ENCODE measurements around the gene SART3.

SART3 gene

GRCh38 chr12:108560752-108561719 lies at the start of gene SART3:
TSS of gene SART3 (minus strand) at chr12:108561173. CDS start at chr12:108561154, 19 bp downstream.
- Histone ChIP-seq H3K4me1 (ENCODE audit: control insufficient read depth in 5 of 5, insufficient read depth in 5 of 5, low read length in 5 of 5) (peaks cover 14 to 71% (median 57%) of the 10 kb centered on the region in 5 donors), H3K4me3 (ENCODE audit: low read depth in 1 of 5, low read length in 5 of 5) (peak within 1 kb of the TSS; percentile 98 to 100 (median 100)), H3K27ac (ENCODE audit: low read depth, low read length) (peak within 1 kb of the TSS; percentile 97), H3K9ac (ENCODE audit: low read length in 5 of 5) (peak within 1 kb of the TSS; percentile 82 to 97 (median 95)), H3K27me3 (ENCODE audit: control insufficient read depth in 5 of 5, insufficient read depth in 4 of 5, low read length in 5 of 5) (no peaks in the 10 kb centered on the region), H3K36me3 (ENCODE audit: control insufficient read depth in 5 of 5, insufficient read depth in 5 of 5, low read length in 5 of 5) (peaks cover 3 to 27% (median 25%) of the 10 kb centered on the region in 5 donors), H3K9me3 (ENCODE audit: control insufficient read depth in 5 of 5, low read length in 5 of 5) (no peaks in the 10 kb centered on the region)

- Histone ChIP-seq H3K9ac (ENCODE audit: low read length in 5 of 5) (no peak overlapping the region), H3K9me3 (ENCODE audit: control insufficient read depth in 5 of 5, low read length in 5 of 5) (no peaks in the 10 kb centered on the region), H3K4me1 (ENCODE audit: control insufficient read depth in 5 of 5, insufficient read depth in 5 of 5, low read length in 5 of 5) (peaks cover 4 to 27% (median 19%) of the 10 kb centered on the region in 5 donors), H3K36me3 (ENCODE audit: control insufficient read depth in 5 of 5, insufficient read depth in 5 of 5, low read length in 5 of 5) (no peaks in the 10 kb centered on the region), H3K4me3 (ENCODE audit: low read depth in 1 of 5, low read length in 5 of 5) (no peak overlapping the region), H3K27me3 (ENCODE audit: control insufficient read depth in 5 of 5, insufficient read depth in 4 of 5, low read length in 5 of 5) (peaks cover 0 to 4% (median 0%) of the 10 kb centered on the region in 5 donors), H3K27ac (ENCODE audit: low read depth, low read length) (no peak overlapping the region)
Observed at GRCh38 chr12:108610336-108610815, 49.4 kb upstream of the SART3 start.

- Histone ChIP-seq H3K36me3 (ENCODE audit: control insufficient read depth in 5 of 5, insufficient read depth in 5 of 5, low read length in 5 of 5) (no peaks in the 10 kb centered on the region), H3K9ac (ENCODE audit: low read length in 5 of 5) (no peak overlapping the region), H3K4me3 (ENCODE audit: low read depth in 1 of 5, low read length in 5 of 5) (peak overlapping the region in 1 of 5 donors; percentile 11), H3K9me3 (ENCODE audit: control insufficient read depth in 5 of 5, low read length in 5 of 5) (no peaks in the 10 kb centered on the region), H3K27me3 (ENCODE audit: control insufficient read depth in 5 of 5, insufficient read depth in 4 of 5, low read length in 5 of 5) (peaks cover 0 to 4% (median 0%) of the 10 kb centered on the region in 5 donors), H3K4me1 (ENCODE audit: control insufficient read depth in 5 of 5, insufficient read depth in 5 of 5, low read length in 5 of 5) (peaks cover 4 to 27% (median 19%) of the 10 kb centered on the region in 5 donors), H3K27ac (ENCODE audit: low read depth, low read length) (no peak overlapping the region)
Observed at GRCh38 chr12:108609537-108610335, 48.8 kb upstream of the SART3 start.

GRCh38 chr12:108608616-108609015 lies 47.6 kb upstream of the SART3 start:
- H3K9me3 ChIP-seq (ENCODE audit: control insufficient read depth in 5 of 5, low read length in 5 of 5), result no peaks in the 10 kb centered on the region
- no peak overlapping the region for H3K4me3 ChIP-seq (ENCODE audit: low read depth in 1 of 5, low read length in 5 of 5)
- peaks cover 4 to 25% (median 17%) of the 10 kb centered on the region in 5 donors for H3K4me1 ChIP-seq (ENCODE audit: control insufficient read depth in 5 of 5, insufficient read depth in 5 of 5, low read length in 5 of 5)
- no peak overlapping the region for H3K27ac ChIP-seq (ENCODE audit: low read depth, low read length)
- H3K27me3 ChIP-seq (ENCODE audit: control insufficient read depth in 5 of 5, insufficient read depth in 4 of 5, low read length in 5 of 5), result peaks cover 0 to 4% (median 0%) of the 10 kb centered on the region in 5 donors
- no peak overlapping the region for H3K9ac ChIP-seq (ENCODE audit: low read length in 5 of 5)
- H3K36me3 ChIP-seq (ENCODE audit: control insufficient read depth in 5 of 5, insufficient read depth in 5 of 5, low read length in 5 of 5), result no peaks in the 10 kb centered on the region

GRCh38 chr12:108607981-108608600 lies 47.1 kb upstream of the SART3 start:
- no peak overlapping the region for H3K4me3 ChIP-seq (ENCODE audit: low read depth in 1 of 5, low read length in 5 of 5)
- H3K4me1 ChIP-seq (ENCODE audit: control insufficient read depth in 5 of 5, insufficient read depth in 5 of 5, low read length in 5 of 5), result peaks cover 2 to 19% (median 12%) of the 10 kb centered on the region in 5 donors
- H3K27me3 ChIP-seq (ENCODE audit: control insufficient read depth in 5 of 5, insufficient read depth in 4 of 5, low read length in 5 of 5), result peaks cover 0 to 4% (median 0%) of the 10 kb centered on the region in 5 donors
- H3K9ac ChIP-seq (ENCODE audit: low read length in 5 of 5), result no peak overlapping the region
- no peaks in the 10 kb centered on the region for H3K36me3 ChIP-seq (ENCODE audit: control insufficient read depth in 5 of 5, insufficient read depth in 5 of 5, low read length in 5 of 5)
- H3K27ac ChIP-seq (ENCODE audit: low read depth, low read length), result no peak overlapping the region
- H3K9me3 ChIP-seq (ENCODE audit: control insufficient read depth in 5 of 5, low read length in 5 of 5), result no peaks in the 10 kb centered on the region

- H3K9ac ChIP-seq (ENCODE audit: low read length in 5 of 5), result no peak overlapping the region
- no peaks in the 10 kb centered on the region for H3K36me3 ChIP-seq (ENCODE audit: control insufficient read depth in 5 of 5, insufficient read depth in 5 of 5, low read length in 5 of 5)
- peaks cover 0 to 4% (median 0%) of the 10 kb centered on the region in 5 donors for H3K27me3 ChIP-seq (ENCODE audit: control insufficient read depth in 5 of 5, insufficient read depth in 4 of 5, low read length in 5 of 5)
- no peak overlapping the region for H3K4me3 ChIP-seq (ENCODE audit: low read depth in 1 of 5, low read length in 5 of 5)
- no peaks in the 10 kb centered on the region for H3K9me3 ChIP-seq (ENCODE audit: control insufficient read depth in 5 of 5, low read length in 5 of 5)
- peaks cover 2 to 17% (median 10%) of the 10 kb centered on the region in 5 donors for H3K4me1 ChIP-seq (ENCODE audit: control insufficient read depth in 5 of 5, insufficient read depth in 5 of 5, low read length in 5 of 5)
- H3K27ac ChIP-seq (ENCODE audit: low read depth, low read length), result no peak overlapping the region
Observed at GRCh38 chr12:108606492-108606891, 45.5 kb upstream of the SART3 start.

GRCh38 chr12:108605690-108606406 lies 44.9 kb upstream of the SART3 start:
- H3K9ac ChIP-seq (ENCODE audit: low read length in 5 of 5), result no peak overlapping the region
- no peaks in the 10 kb centered on the region for H3K9me3 ChIP-seq (ENCODE audit: control insufficient read depth in 5 of 5, low read length in 5 of 5)
- peaks cover 2 to 17% (median 10%) of the 10 kb centered on the region in 5 donors for H3K4me1 ChIP-seq (ENCODE audit: control insufficient read depth in 5 of 5, insufficient read depth in 5 of 5, low read length in 5 of 5)
- H3K27me3 ChIP-seq (ENCODE audit: control insufficient read depth in 5 of 5, insufficient read depth in 4 of 5, low read length in 5 of 5), result peaks cover 0 to 4% (median 0%) of the 10 kb centered on the region in 5 donors
- no peak overlapping the region for H3K27ac ChIP-seq (ENCODE audit: low read depth, low read length)
- no peak overlapping the region for H3K4me3 ChIP-seq (ENCODE audit: low read depth in 1 of 5, low read length in 5 of 5)
- no peaks in the 10 kb centered on the region for H3K36me3 ChIP-seq (ENCODE audit: control insufficient read depth in 5 of 5, insufficient read depth in 5 of 5, low read length in 5 of 5)

- Histone ChIP-seq H3K4me3 (ENCODE audit: low read depth in 1 of 5, low read length in 5 of 5) (no peak overlapping the region), H3K27ac (ENCODE audit: low read depth, low read length) (no peak overlapping the region)
Observed at GRCh38 chr12:108605000-108605689, 44.2 kb upstream of the SART3 start.

More at GRCh38 chr12:108605000-108605689, 44.2 kb upstream of the SART3 start:
- H3K36me3 ChIP-seq (ENCODE audit: control insufficient read depth in 5 of 5, insufficient read depth in 5 of 5, low read length in 5 of 5), result no peaks in the 10 kb centered on the region
- H3K9me3 ChIP-seq (ENCODE audit: control insufficient read depth in 5 of 5, low read length in 5 of 5), result no peaks in the 10 kb centered on the region
- peaks cover 2 to 15% (median 9%) of the 10 kb centered on the region in 5 donors for H3K4me1 ChIP-seq (ENCODE audit: control insufficient read depth in 5 of 5, insufficient read depth in 5 of 5, low read length in 5 of 5)
- H3K9ac ChIP-seq (ENCODE audit: low read length in 5 of 5), result no peak overlapping the region
- peaks cover 0 to 4% (median 0%) of the 10 kb centered on the region in 5 donors for H3K27me3 ChIP-seq (ENCODE audit: control insufficient read depth in 5 of 5, insufficient read depth in 4 of 5, low read length in 5 of 5)

Data from subcutaneous abdominal adipose tissue (tissue), 5 donors.